H9 (cell line): ENCODE data around the gene ISG20L2. TPM values are rescaled to one million over a fixed set of nuclear protein-coding genes. Genes with fewer than 3 reads are reported as not detected.

Experiments
- DNase-seq: peaks from one replicate; pipeline ENCODE4 v3.0.0-alpha.2; 2017
- H2AFZ ChIP-seq: one replicate; pipeline ENCODE4 v1.6.1; 2013; ENCODE audit warnings: mild to moderate bottlenecking, low read length, control low read depth, moderate library complexity
- H2AK5ac ChIP-seq: 2 replicates; pipeline ENCODE4 v1.6.1; 2013; ENCODE audit warnings: low read length, control low read depth, mixed read lengths; ENCODE audit not compliant: insufficient read length
- H2BK120ac ChIP-seq: one replicate; pipeline ENCODE4 v1.6.1; 2013; ENCODE audit warnings: low read depth, mild to moderate bottlenecking, low read length, control low read depth, inconsistent platforms; ENCODE audit not compliant: poor library complexity, severe bottlenecking
- H2BK12ac ChIP-seq: 2 replicates; pipeline ENCODE4 v1.6.1; 2013; ENCODE audit warnings: low read length, control low read depth, mixed read lengths, low read depth; ENCODE audit not compliant: insufficient read length
- H2BK15ac ChIP-seq: 2 replicates; pipeline ENCODE4 v1.6.1; 2013; ENCODE audit warnings: low read depth, low read length, control low read depth
- H2BK20ac ChIP-seq: one replicate; pipeline ENCODE4 v1.6.1; 2013; ENCODE audit warnings: low read depth, mild to moderate bottlenecking, low read length, control low read depth, inconsistent platforms; ENCODE audit not compliant: poor library complexity, severe bottlenecking
- H2BK5ac ChIP-seq: 2 replicates; pipeline ENCODE4 v1.6.1; 2013; ENCODE audit warnings: low read length, control low read depth, mixed read lengths; ENCODE audit not compliant: insufficient read length
- H3K14ac ChIP-seq: 2 replicates; pipeline ENCODE4 v1.6.1; 2013; ENCODE audit warnings: low read length, control low read depth; ENCODE audit not compliant: insufficient read depth
- H3K18ac ChIP-seq: 2 replicates; pipeline ENCODE4 v1.6.1; 2013; ENCODE audit warnings: low read depth, mild to moderate bottlenecking, mixed read lengths, low read length, control low read depth; ENCODE audit not compliant: insufficient read length
- H3K23ac ChIP-seq: 2 replicates; pipeline ENCODE4 v1.6.1; 2013; ENCODE audit warnings: low read length, control low read depth, mixed read lengths, low read depth; ENCODE audit not compliant: insufficient read length
- H3K23me2 ChIP-seq: 2 replicates; pipeline ENCODE4 v1.6.1; 2013; ENCODE audit warnings: low read depth, mild to moderate bottlenecking, mixed read lengths, low read length, control low read depth; ENCODE audit not compliant: insufficient read length, poor library complexity, severe bottlenecking
- H3K27ac ChIP-seq: 2 replicates; pipeline ENCODE4 v1.5.1; 2013; ENCODE audit warnings: low read length, control low read depth, mixed read lengths, low read depth; ENCODE audit not compliant: insufficient read length
- H3K27me3 ChIP-seq: 2 replicates; pipeline ENCODE4 v1.6.1; 2013; ENCODE audit warnings: low read length, control low read depth, inconsistent platforms; ENCODE audit not compliant: insufficient read depth
- H3K4ac ChIP-seq: 2 replicates; pipeline ENCODE4 v1.6.1; 2013; ENCODE audit warnings: low read depth, mild to moderate bottlenecking, control low read depth, inconsistent platforms, low read length, moderate library complexity
- H3K4me1 ChIP-seq: 2 replicates; pipeline ENCODE4 v1.6.1; 2013; ENCODE audit warnings: low read length, control low read depth, inconsistent platforms; ENCODE audit not compliant: insufficient read depth
- H3K4me2 ChIP-seq: 2 replicates; pipeline ENCODE4 v1.6.1; 2013; ENCODE audit warnings: low read length, control low read depth, mixed read lengths; ENCODE audit not compliant: insufficient read length, insufficient read depth
- H3K56ac ChIP-seq: 2 replicates; pipeline ENCODE4 v1.6.1; 2013; ENCODE audit warnings: low read depth, mild to moderate bottlenecking, mixed read lengths, low read length, control low read depth; ENCODE audit not compliant: insufficient read length
- H3K79me1 ChIP-seq: 2 replicates; pipeline ENCODE4 v1.6.1; 2013; ENCODE audit warnings: low read depth, mild to moderate bottlenecking, moderate library complexity, low read length, control low read depth, inconsistent platforms; ENCODE audit not compliant: insufficient read depth, poor library complexity, severe bottlenecking
- H3K79me2 ChIP-seq: 2 replicates; pipeline ENCODE4 v1.6.1; 2013; ENCODE audit warnings: low read length, control low read depth, inconsistent platforms; ENCODE audit not compliant: insufficient read depth
- H3K9ac ChIP-seq: 2 replicates; pipeline ENCODE4 v1.6.1; 2013; ENCODE audit warnings: low read length, control low read depth, mixed read lengths; ENCODE audit not compliant: insufficient read length; ENCODE audit errors: extremely low read depth
- H3K9me3 ChIP-seq: one replicate; pipeline ENCODE4 v1.6.1; 2013; ENCODE audit warnings: low read depth, low read length, inconsistent platforms; ENCODE audit not compliant: control insufficient read depth
- H3T11ph ChIP-seq: one replicate; pipeline ENCODE4 v1.6.1; 2013; ENCODE audit warnings: mild to moderate bottlenecking, low read length, control low read depth, inconsistent platforms
- H4K20me1 ChIP-seq: one replicate; pipeline ENCODE4 v1.6.1; 2013; ENCODE audit not compliant: control insufficient read depth, insufficient read length, insufficient read depth
- H4K5ac ChIP-seq: 2 replicates; pipeline ENCODE4 v1.6.1; 2013; ENCODE audit warnings: low read depth, mild to moderate bottlenecking, mixed read lengths, low read length, control low read depth; ENCODE audit not compliant: insufficient read length
- H4K8ac ChIP-seq: replicated peaks from 2 replicates; pipeline ENCODE4 v1.6.1; 2013; ENCODE audit warnings: low read length, control low read depth, mixed read lengths, low read depth; ENCODE audit not compliant: insufficient read length
- H4K91ac ChIP-seq: 2 replicates; pipeline ENCODE4 v1.6.1; 2013; ENCODE audit warnings: low read depth, mild to moderate bottlenecking, moderate library complexity, mixed read lengths, low read length, control low read depth; ENCODE audit not compliant: insufficient read length
- H3K27ac Mint-ChIP-seq, 3 experiments: 2 replicates in 2 of 3; 3 replicates in 1 of 3; pipeline ENCODE4 v1.8.0; 2020 to 2021; ENCODE audit warnings: mixed read lengths in 3 of 3, mild to moderate bottlenecking in 1 of 3, moderate library complexity in 1 of 3
- H3K27me3 Mint-ChIP-seq: 2 replicates; pipeline ENCODE4 v1.8.0; 2021; ENCODE audit warnings: low read depth, mild to moderate bottlenecking, moderate library complexity, mixed read lengths
- H3K36me3 Mint-ChIP-seq, 3 experiments: 2 replicates in 2 of 3; 3 replicates in 1 of 3; pipeline ENCODE4 v1.8.0; 2020 to 2021; ENCODE audit warnings: low read depth in 3 of 3, mixed read lengths in 3 of 3; ENCODE audit not compliant: insufficient read depth in 1 of 3
- H3K4me1 Mint-ChIP-seq, 2 experiments: 2 replicates each; pipeline ENCODE4 v1.8.0; 2020; ENCODE audit warnings: mixed read lengths in 2 of 2
- H3K4me3 Mint-ChIP-seq, 2 experiments: 2 replicates in 1 of 2; 3 replicates in 1 of 2; pipeline ENCODE4 v1.8.0; 2020 to 2021; ENCODE audit warnings: mild to moderate bottlenecking in 2 of 2, mixed read lengths in 2 of 2, moderate library complexity in 1 of 2
- H3K9me3 Mint-ChIP-seq, 2 experiments: 2 replicates in 1 of 2; 3 replicates in 1 of 2; pipeline ENCODE4 v1.8.0; 2020; ENCODE audit warnings: mild to moderate bottlenecking in 2 of 2, mixed read lengths in 2 of 2, moderate library complexity in 1 of 2
- CTCF ChIP-seq: fragments of 200-600 bp; sonication (generic); conservative IDR thresholded peaks from 3 replicates; pipeline ENCODE4 v1.8.0; 2021; ENCODE audit warnings: antibody characterized with exemption, mild to moderate bottlenecking
- WGBS: extraction: QIAGEN DNeasy Blood & Tissue Kit; methylation state at CpG from one replicate; pipeline ENCODE4 v1.1.7; 2013; ENCODE audit warnings: missing lambda C conversion rate, low lambda C conversion rate, mixed read lengths; ENCODE audit not compliant: insufficient read length; ENCODE audit errors: extremely low coverage; 5-methylcytosine and 5-hydroxymethylcytosine counted together
- total RNA-seq: library from RNA; stranded (reverse); gene quantifications from 2 replicates; pipeline ENCODE4 v1.2.1, GENCODE V29; 2021

Gene ISG20L2
- total RNA-seq, 1 experiment from 2014 or later = 57.6 TPM

GRCh38 chr1:156727492-156727891 is 1.1 kb downstream of the ISG20L2 start:
- Mint-ChIP-seq H3K36me3 (peaks cover 21 to 23% (median 22%) of the 10 kb centered on the region in 3 experiments), H3K4me3 (no peak overlapping the region), H3K4me1 (peaks cover 10 to 14% of the 10 kb centered on the region in 2 experiments), H3K9me3 (no peaks in the 10 kb centered on the region), H3K27me3 (no peaks in the 10 kb centered on the region; the same call in 1 of the 2 replicates), H3K27ac (peak overlapping the region; percentile 93 to 99 (median 98))
- no peak overlapping the region for H2BK15ac ChIP-seq
- no peaks in the 10 kb centered on the region for H3K27me3 ChIP-seq
- H2BK120ac ChIP-seq = no peak overlapping the region
- no peak overlapping the region for H3K23ac ChIP-seq
- H3K9ac ChIP-seq = peak overlapping the region; percentile 91
- no peak overlapping the region for H2BK20ac ChIP-seq
- H3K27ac ChIP-seq = no peak overlapping the region
- no peak overlapping the region for H3K18ac ChIP-seq
- no peak overlapping the region for H3T11ph ChIP-seq
- peaks cover 3% of the 10 kb centered on the region for H4K20me1 ChIP-seq
- no peak overlapping the region for H2AFZ ChIP-seq
- no peak overlapping the region for H4K91ac ChIP-seq
- H2BK12ac ChIP-seq = no peak overlapping the region
- peaks cover 5% of the 10 kb centered on the region for H3K4me1 ChIP-seq
- H3K23me2 ChIP-seq = no peaks in the 10 kb centered on the region
- H4K8ac ChIP-seq = no peak overlapping the region
- peak overlapping the region; percentile 97 for H3K4me2 ChIP-seq
- no peak overlapping the region for H3K14ac ChIP-seq
- H3K4ac ChIP-seq = no peak overlapping the region
- H3K9me3 ChIP-seq = no peaks in the 10 kb centered on the region
- H2AK5ac ChIP-seq = no peak overlapping the region
- H3K79me2 ChIP-seq = peaks cover 27% of the 10 kb centered on the region; the same call in 1 of the 2 replicates
- no CpG with 5 or more reads among the region's 7 CpGs for WGBS
- no peak overlapping the region for H3K56ac ChIP-seq
- no peak overlapping the region for H2BK5ac ChIP-seq
- H3K79me1 ChIP-seq = peaks cover 21% of the 10 kb centered on the region
- no peak for DNase-seq
- TF ChIP-seq CTCF = no peak
- H4K5ac ChIP-seq = no peak overlapping the region
